IMR-90 (cell line): ENCODE measurements around the gene RASSF6. TPM values are rescaled to one million over a fixed set of nuclear protein-coding genes. Genes with fewer than 3 reads are reported as not detected.
"Not testable (repeated sequence)": the region's sequence is repeated elsewhere in the genome, so short reads cannot be mapped to it uniquely, and the experiment has no call there.

Source experiments
- ATAC-seq: fragments of 200-7000 bp; cut with Tn5 transposase; 2 replicates; pipeline ENCODE4 v1.9.1; 2020; ENCODE audit warnings: low read depth, mild to moderate bottlenecking, moderate library complexity
- BruUV-seq: library from RNA; stranded (reverse); fragments of 400-500 nt; replicated peaks from 2 replicates; lab custom pipeline; 2021; lab: Mats Ljungman, UMichigan
- CTCF ChIA-PET: fragments of 300-600 bp; formaldehyde crosslinking; extraction: SDS; loops from one replicate; lab custom pipeline; 2021; ENCODE audit warnings: antibody characterized with exemption; lab: Yijun Ruan, JAX
- POLR2A ChIA-PET: fragments of 300-600 bp; sonication (Branson Sonifier 250); formaldehyde crosslinking; loops from one replicate; lab custom pipeline; 2022; ENCODE audit warnings: antibody characterized with exemption; ENCODE audit not compliant: unreplicated experiment; lab: Charles Lee
- DNase-seq: peaks from one replicate; pipeline ENCODE4 v3.0.0; 2013
- H2AFZ ChIP-seq: replicated peaks from 2 replicates; pipeline ENCODE3; 2013; ENCODE audit warnings: low read length, mild to moderate bottlenecking; ENCODE audit not compliant: poor library complexity
- H2AK5ac ChIP-seq: 2 replicates; pipeline ENCODE4 v1.6.1; 2013; ENCODE audit warnings: low read depth, low read length, inconsistent platforms
- H2AK9ac ChIP-seq: replicated peaks from 2 replicates; pipeline ENCODE3; 2013; ENCODE audit warnings: mild to moderate bottlenecking, low read depth, low read length, moderate library complexity; ENCODE audit not compliant: poor library complexity
- H2BK120ac ChIP-seq: 2 replicates; pipeline ENCODE4 v1.6.1; 2013; ENCODE audit warnings: low read depth, low read length, inconsistent platforms
- H2BK15ac ChIP-seq: 3 replicates; pipeline ENCODE4 v1.6.1; 2013; ENCODE audit warnings: low read depth, low read length, inconsistent platforms
- H2BK20ac ChIP-seq: 2 replicates; pipeline ENCODE4 v1.6.1; 2013; ENCODE audit warnings: low read depth, mild to moderate bottlenecking, inconsistent platforms, low read length, moderate library complexity
- H2BK5ac ChIP-seq: 2 replicates; pipeline ENCODE4 v1.6.1; 2013; ENCODE audit warnings: mild to moderate bottlenecking, low read depth, low read length, inconsistent platforms; ENCODE audit not compliant: poor library complexity, severe bottlenecking
- H3K14ac ChIP-seq: replicated peaks from 2 replicates; pipeline ENCODE4 v1.6.1; 2013; ENCODE audit warnings: low read depth, low read length, inconsistent platforms
- H3K18ac ChIP-seq: 2 replicates; pipeline ENCODE4 v1.6.1; 2013; ENCODE audit warnings: low read depth, low read length, control low read depth
- H3K23ac ChIP-seq: 2 replicates; pipeline ENCODE4 v1.6.1; 2013; ENCODE audit warnings: low read depth, low read length, inconsistent platforms
- H3K27ac ChIP-seq: 2 replicates; pipeline ENCODE4 v1.5.1; 2013; ENCODE audit warnings: mild to moderate bottlenecking, control low read depth, low read length; ENCODE audit not compliant: insufficient read depth
- H3K27me3 ChIP-seq: 2 replicates; pipeline ENCODE4 v1.6.1; 2013; ENCODE audit warnings: low read length; ENCODE audit not compliant: control insufficient read depth, insufficient read depth
- H3K36me3 ChIP-seq: 2 replicates; pipeline ENCODE4 v1.6.1; 2013; ENCODE audit warnings: low read length, mixed read lengths; ENCODE audit not compliant: control insufficient read depth, insufficient read depth
- H3K4ac ChIP-seq: 2 replicates; pipeline ENCODE4 v1.6.1; 2013; ENCODE audit warnings: low read depth, low read length, inconsistent platforms
- H3K4me1 ChIP-seq: 2 replicates; pipeline ENCODE4 v1.6.1; 2013; ENCODE audit warnings: low read length, mixed read lengths; ENCODE audit not compliant: control insufficient read depth, insufficient read depth
- H3K4me2 ChIP-seq: 2 replicates; pipeline ENCODE4 v1.6.1; 2013; ENCODE audit warnings: low read depth, mild to moderate bottlenecking, control low read depth, low read length, moderate library complexity
- H3K4me3 ChIP-seq: 2 replicates; pipeline ENCODE4 v1.5.1; 2013; ENCODE audit warnings: low read depth, mild to moderate bottlenecking, control low read depth, low read length, moderate library complexity; ENCODE audit not compliant: insufficient read depth
- H3K56ac ChIP-seq: 2 replicates; pipeline ENCODE4 v1.6.1; 2013; ENCODE audit warnings: low read length, inconsistent platforms; ENCODE audit not compliant: insufficient read depth; ENCODE audit errors: extremely low read depth
- H3K79me1 ChIP-seq, 2 experiments: 2 replicates each; pipeline ENCODE4 v1.6.1; 2013; ENCODE audit warnings: low read length in 2 of 2, inconsistent platforms in 1 of 2, low read depth in 1 of 2
- H3K9ac ChIP-seq: 2 replicates; pipeline ENCODE4 v1.6.1; 2013; ENCODE audit warnings: low read depth, low read length, control low read depth
- H3K9me1 ChIP-seq: 2 replicates; pipeline ENCODE4 v1.6.1; 2013; ENCODE audit warnings: low read length, inconsistent platforms; ENCODE audit not compliant: insufficient read depth
- H3K9me3 ChIP-seq: 2 replicates; pipeline ENCODE4 v1.6.1; 2013; ENCODE audit warnings: low read length; ENCODE audit not compliant: control insufficient read depth, insufficient read depth
- H4K20me1 ChIP-seq: 2 replicates; pipeline ENCODE4 v1.6.1; 2013; ENCODE audit warnings: low read length, inconsistent platforms; ENCODE audit not compliant: insufficient read depth
- H4K5ac ChIP-seq: 2 replicates; pipeline ENCODE4 v1.6.1; 2013; ENCODE audit warnings: mild to moderate bottlenecking, low read depth, low read length, control low read depth
- H4K8ac ChIP-seq, 2 experiments: 2 replicates each; pipeline ENCODE4 v1.6.1; 2013; ENCODE audit warnings: low read depth in 2 of 2, low read length in 2 of 2, control low read depth in 1 of 2, inconsistent platforms in 1 of 2
- H4K91ac ChIP-seq: 2 replicates; pipeline ENCODE4 v1.6.1; 2013; ENCODE audit warnings: low read depth, low read length, inconsistent platforms; ENCODE audit not compliant: insufficient read depth
- CHD1 ChIP-seq: IDR thresholded peaks from 2 replicates; pipeline ENCODE4 v1.6.1; 2012; ENCODE audit warnings: low read depth, low read length, improper control_type of control experiment
- ELK1 ChIP-seq: fragments of 150-350 bp; IDR thresholded peaks from 2 replicates; pipeline ENCODE4 v1.6.1; 2016; ENCODE audit warnings: low read depth, mild to moderate bottlenecking, low read length, moderate library complexity, borderline replicate concordance
- MXI1 ChIP-seq: IDR thresholded peaks from 2 replicates; pipeline ENCODE4 v1.6.1; 2012; ENCODE audit warnings: low read depth, mild to moderate bottlenecking, low read length, moderate library complexity, borderline replicate concordance
- RAD21 ChIP-seq: IDR thresholded peaks from 2 replicates; pipeline ENCODE4 v1.6.1; 2012; ENCODE audit warnings: low read length, improper control_type of control experiment
- SMC3 ChIP-seq: fragments of 150-350 bp; IDR thresholded peaks from 2 replicates; pipeline ENCODE4 v1.6.1; 2016; ENCODE audit warnings: low read depth, mild to moderate bottlenecking, antibody characterized with exemption, low read length, moderate library complexity
- WGBS, 2 experiments: methylation state at CpG; one replicate each; pipeline versions ENCODE4 v1.1.5 to v1.1.7; 2013; ENCODE audit warnings: missing lambda C conversion rate in 2 of 2; ENCODE audit not compliant: insufficient read length in 1 of 2; ENCODE audit errors: extremely low coverage in 2 of 2; 5-methylcytosine and 5-hydroxymethylcytosine counted together
- dilution Hi-C: fragments of 300-500 bp; cut with HindIII; formaldehyde crosslinking; loops from one replicate; pipeline ENCODE4 v1.14.3; 2018; ENCODE audit warnings: low sequenced_read_pairs; ENCODE audit not compliant: unreplicated experiment
- in situ Hi-C: fragments of 300-500 bp; cut with MboI; formaldehyde crosslinking; loops from 3 replicates; pipeline ENCODE4 v1.14.3; 2019; ENCODE audit warnings: low sequenced_read_pairs, inconsistent platforms, mixed read lengths
- intact Hi-C: fragments of 100-400 bp; cut with micrococcal nuclease; formaldehyde crosslinking; loops from 2 replicates; pipeline ENCODE4 v1.10.0; 2022
- polyA plus RNA-seq, 3 experiments: library from polyadenylated mRNA; depleted of rRNA; stranded (reverse); fragments of >200 nt; gene quantifications; 2 replicates each; pipeline ENCODE4 v1.2.3, GENCODE V29; 2012; ENCODE audit warnings: low replicate concordance in 1 of 3
- total RNA-seq: library from RNA; depleted of rRNA; stranded (reverse); fragments of >200 nt; gene quantifications from 2 replicates; pipeline ENCODE4 v1.2.3, GENCODE V29; 2012

The RASSF6 gene
- total and polyA plus RNA-seq, 2 of the 4 experiments (the other 2 are of a cell fraction), result not detected

GRCh38 chr4:73631565-73632226 lies 11.5 kb upstream of the RASSF6 start:
- no peak overlapping the region for H3K27ac ChIP-seq
- no peak overlapping the region for H2BK5ac ChIP-seq
- intact Hi-C loops, result no loop called here
- H3K9me1 ChIP-seq, result no peaks in the 10 kb centered on the region
- H2BK120ac ChIP-seq, result no peak overlapping the region
- H3K4me1 ChIP-seq, result no peaks in the 10 kb centered on the region
- ChIA-PET CTCF (interaction anchor here (0.6 kb wide), 1 partner anchor 1017 kb away, joined by 3 read pairs; no protein-coding TSS in a partner anchor), POLR2A (no interaction called here)
- WGBS, 2 experiments, result 100% methylated on average over 1 of the region's 2 CpGs; no CpG with 5 or more reads in 1 of the 2 experiments
- no TSS peak for BruUV-seq
- peaks cover 6% of the 10 kb centered on the region for H3K27me3 ChIP-seq
- no peak overlapping the region for H3K4me3 ChIP-seq
- H3K18ac ChIP-seq, result no peak overlapping the region
- no peak for DNase-seq
- H2BK20ac ChIP-seq, result no peak overlapping the region
- H3K79me1 ChIP-seq, result no peaks in the 10 kb centered on the region
- H3K4ac ChIP-seq, result no peak overlapping the region
- no peak overlapping the region for H4K8ac ChIP-seq
- TF ChIP-seq ELK1, result no peak
- no peak for TF ChIP-seq CHD1
- no peak for TF ChIP-seq MXI1
- TF ChIP-seq RAD21, result no peak
- TF ChIP-seq SMC3, result no peak
- dilution Hi-C loops, result no loop called here
- no peak overlapping the region for H2AFZ ChIP-seq
- H4K91ac ChIP-seq, result no peak overlapping the region
- H4K5ac ChIP-seq, result no peak overlapping the region
- no peaks in the 10 kb centered on the region for H3K36me3 ChIP-seq
- H3K23ac ChIP-seq, result no peak overlapping the region
- in situ Hi-C loops, result no loop called here
- H3K4me2 ChIP-seq, result no peak overlapping the region
- no peak overlapping the region for H3K14ac ChIP-seq
- no peak overlapping the region for H3K9ac ChIP-seq
- no peaks in the 10 kb centered on the region for H4K20me1 ChIP-seq
- ATAC-seq, result no peak
- H2BK15ac ChIP-seq, result no peak overlapping the region
- H2AK5ac ChIP-seq, result no peak overlapping the region
- no peak overlapping the region for H2AK9ac ChIP-seq
- no peaks in the 10 kb centered on the region for H3K9me3 ChIP-seq
- H3K56ac ChIP-seq, result no peak overlapping the region

GRCh38 chr4:73628834-73629233 lies 8.6 kb upstream of the RASSF6 start:
- H3K27ac ChIP-seq, DNase-seq, dilution Hi-C loops, ATAC-seq, H3K9me1 ChIP-seq, H3K36me3 ChIP-seq, H3K9me3 ChIP-seq, H3K9ac ChIP-seq, H3K18ac ChIP-seq, BruUV-seq, in situ Hi-C loops, H2BK20ac ChIP-seq, H4K8ac ChIP-seq, H3K79me1 ChIP-seq, H2BK15ac ChIP-seq, H3K4ac ChIP-seq, H3K4me1 ChIP-seq, H2AK9ac ChIP-seq, intact Hi-C loops, H3K27me3 ChIP-seq, H4K5ac ChIP-seq, H3K14ac ChIP-seq, H2AFZ ChIP-seq, H2BK5ac ChIP-seq, CTCF ChIA-PET, H4K20me1 ChIP-seq, H2AK5ac ChIP-seq, H4K91ac ChIP-seq, H2BK120ac ChIP-seq, H3K23ac ChIP-seq, H3K4me3 ChIP-seq, H3K4me2 ChIP-seq, POLR2A ChIA-PET, H3K56ac ChIP-seq: not testable (repeated sequence)
- no CpG with 5 or more reads among the region's 1 CpG for WGBS, 2 experiments
